ENCODE data around the gene INSC. TPM values are rescaled to one million over a fixed set of nuclear protein-coding genes. Genes with fewer than 3 reads are reported as not detected.

Gene INSC
- total RNA-seq, 1 experiment from 2014 or later, result not detected

- no peaks in the 10 kb centered on the region for H3K9me3 Mint-ChIP-seq (ENCODE audit: low read depth, unreplicated experiment)
- TF ChIP-seq CTCF (IDR thresholded peaks at IDR 0.05; ENCODE audit: unreplicated experiment), result no peak
- no peak overlapping the region for H3K27ac Mint-ChIP-seq (ENCODE audit: unreplicated experiment)
- CTCF ChIA-PET, result no interaction called here
- H3K4me1 Mint-ChIP-seq (ENCODE audit: low read depth, unreplicated experiment), result no peaks in the 10 kb centered on the region
- H3K4me3 Mint-ChIP-seq (ENCODE audit: low read depth, unreplicated experiment), result no peak overlapping the region
- peaks cover 8% of the 10 kb centered on the region for H3K27me3 Mint-ChIP-seq (ENCODE audit: unreplicated experiment)
- DNase-seq, result no peak
- intact Hi-C loops (cut with micrococcal nuclease; ENCODE audit: unreplicated experiment), result no loop called here
- BruUV-seq (replicated peaks), result no TSS peak
- no peaks in the 10 kb centered on the region for H3K36me3 Mint-ChIP-seq (ENCODE audit: insufficient read depth, unreplicated experiment)
These were observed 64.4 kb downstream of the INSC start for GRCh38 chr11:15179167-15179566.

- no peaks in the 10 kb centered on the region for H3K9me3 Mint-ChIP-seq (ENCODE audit: low read depth, unreplicated experiment)
These were observed 65.6 kb downstream of the INSC start for GRCh38 chr11:15180212-15180792.

GRCh38 chr11:15182372-15182771, 67.6 kb downstream of the INSC start:
- no peak for DNase-seq
- no peaks in the 10 kb centered on the region for H3K4me1 Mint-ChIP-seq (ENCODE audit: low read depth, unreplicated experiment)
- H3K9me3 Mint-ChIP-seq (ENCODE audit: low read depth, unreplicated experiment), result no peaks in the 10 kb centered on the region
- no peak overlapping the region for H3K27ac Mint-ChIP-seq (ENCODE audit: unreplicated experiment)
- no TSS peak for BruUV-seq (replicated peaks)
- H3K36me3 Mint-ChIP-seq (ENCODE audit: insufficient read depth, unreplicated experiment), result no peaks in the 10 kb centered on the region
- peaks cover 9% of the 10 kb centered on the region for H3K27me3 Mint-ChIP-seq (ENCODE audit: unreplicated experiment)
- intact Hi-C loops (cut with micrococcal nuclease; ENCODE audit: unreplicated experiment), result no loop called here
- CTCF ChIA-PET, result interaction anchor here (0.7 kb wide), 1 partner anchor 51 kb away, joined by 10 read pairs; no protein-coding TSS in a partner anchor
- no peak overlapping the region for H3K4me3 Mint-ChIP-seq (ENCODE audit: low read depth, unreplicated experiment)
- no peak for TF ChIP-seq CTCF (IDR thresholded peaks at IDR 0.05; ENCODE audit: unreplicated experiment)

More at GRCh38 chr11:15180212-15180792, 65.6 kb downstream of the INSC start:
- Mint-ChIP-seq H3K27ac (ENCODE audit: unreplicated experiment) (no peak overlapping the region), H3K4me3 (ENCODE audit: low read depth, unreplicated experiment) (no peak overlapping the region), H3K4me1 (ENCODE audit: low read depth, unreplicated experiment) (no peaks in the 10 kb centered on the region), H3K36me3 (ENCODE audit: insufficient read depth, unreplicated experiment) (no peaks in the 10 kb centered on the region), H3K27me3 (ENCODE audit: unreplicated experiment) (no peaks in the 10 kb centered on the region)
- TF ChIP-seq CTCF (IDR thresholded peaks at IDR 0.05; ENCODE audit: unreplicated experiment), result no peak
- intact Hi-C loops (cut with micrococcal nuclease; ENCODE audit: unreplicated experiment), result no loop called here
- DNase-seq, result no peak
- no TSS peak for BruUV-seq (replicated peaks)
- CTCF ChIA-PET, result no interaction called here

GRCh38 chr11:15185021-15185420, 70.3 kb downstream of the INSC start:
- H3K4me1 Mint-ChIP-seq (ENCODE audit: low read depth, unreplicated experiment), result no peaks in the 10 kb centered on the region
- intact Hi-C loops (cut with micrococcal nuclease; ENCODE audit: unreplicated experiment), result no loop called here
- TF ChIP-seq CTCF (IDR thresholded peaks at IDR 0.05; ENCODE audit: unreplicated experiment), result no peak
- no peak overlapping the region for H3K4me3 Mint-ChIP-seq (ENCODE audit: low read depth, unreplicated experiment)
- peaks cover 19% of the 10 kb centered on the region for H3K27me3 Mint-ChIP-seq (ENCODE audit: unreplicated experiment)
- BruUV-seq (replicated peaks), result no TSS peak
- no peak overlapping the region for H3K27ac Mint-ChIP-seq (ENCODE audit: unreplicated experiment)
- CTCF ChIA-PET, result interaction anchor here (0.7 kb wide), 1 partner anchor 730 kb away, joined by 3 read pairs; no protein-coding TSS in a partner anchor
- H3K36me3 Mint-ChIP-seq (ENCODE audit: insufficient read depth, unreplicated experiment), result no peaks in the 10 kb centered on the region
- H3K9me3 Mint-ChIP-seq (ENCODE audit: low read depth, unreplicated experiment), result no peaks in the 10 kb centered on the region
- no peak for DNase-seq
